Effector memory CD4-positive, alpha-beta T cell (primary cell): ENCODE measurements around the gene SPIN1.
"Not testable (repeated sequence)": the region's sequence is repeated elsewhere in the genome, so short reads cannot be mapped to it uniquely, and the experiment has no call there.

Source experiments
- DNase-seq, 3 donors: peaks; one replicate each; pipeline ENCODE4 v3.0.0-alpha.2; 2020
- H3K27ac ChIP-seq: 2 replicates; pipeline ENCODE4 v1.7.0; 2013; ENCODE audit warnings: mild to moderate bottlenecking, low read length, moderate library complexity; ENCODE audit not compliant: insufficient read depth, poor library complexity, severe bottlenecking
- H3K27me3 ChIP-seq: replicated peaks from 2 replicates; pipeline ENCODE4 v1.7.0; 2013; ENCODE audit warnings: mild to moderate bottlenecking, low read length; ENCODE audit not compliant: insufficient read depth, control insufficient read depth, poor library complexity, severe bottlenecking
- H3K36me3 ChIP-seq: 2 replicates; pipeline ENCODE4 v1.7.0; 2013; ENCODE audit warnings: mild to moderate bottlenecking, low read length, moderate library complexity; ENCODE audit not compliant: control insufficient read depth, insufficient read depth
- H3K4me1 ChIP-seq: 2 replicates; pipeline ENCODE4 v1.7.0; 2013; ENCODE audit warnings: low read length, mild to moderate bottlenecking; ENCODE audit not compliant: control insufficient read depth, insufficient read depth, poor library complexity, severe bottlenecking
- H3K4me3 ChIP-seq: 2 replicates; pipeline ENCODE4 v1.7.0; 2013; ENCODE audit warnings: low read length, low read depth, mild to moderate bottlenecking; ENCODE audit not compliant: insufficient read depth, poor library complexity, severe bottlenecking
- H3K9me3 ChIP-seq: 2 replicates; pipeline ENCODE4 v1.7.0; 2013; ENCODE audit warnings: mild to moderate bottlenecking, low read length, moderate library complexity; ENCODE audit not compliant: control insufficient read depth

The SPIN1 gene

DNA sequence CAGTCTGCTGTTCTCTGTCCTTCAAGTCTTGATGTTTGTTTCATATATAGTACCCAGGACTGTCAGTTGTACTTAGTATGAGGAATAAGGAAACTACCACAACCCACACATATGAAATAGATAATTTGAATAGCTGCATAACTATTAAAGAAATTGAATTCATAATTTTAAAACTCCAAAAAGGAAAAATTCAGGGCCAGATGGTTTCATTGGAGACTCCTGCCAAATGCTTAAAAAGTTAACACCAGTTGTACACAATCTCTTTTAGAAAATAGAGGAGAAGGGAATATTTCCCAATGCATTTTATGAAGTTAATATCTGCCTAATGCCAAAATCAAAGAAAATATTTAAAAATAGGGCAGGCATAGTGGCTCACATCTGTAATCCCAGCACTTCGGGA lies 24.6 kb upstream of the SPIN1 start:
- DNase-seq = no peak
- no peaks in the 10 kb centered on the region for H3K4me1 ChIP-seq

DNA sequence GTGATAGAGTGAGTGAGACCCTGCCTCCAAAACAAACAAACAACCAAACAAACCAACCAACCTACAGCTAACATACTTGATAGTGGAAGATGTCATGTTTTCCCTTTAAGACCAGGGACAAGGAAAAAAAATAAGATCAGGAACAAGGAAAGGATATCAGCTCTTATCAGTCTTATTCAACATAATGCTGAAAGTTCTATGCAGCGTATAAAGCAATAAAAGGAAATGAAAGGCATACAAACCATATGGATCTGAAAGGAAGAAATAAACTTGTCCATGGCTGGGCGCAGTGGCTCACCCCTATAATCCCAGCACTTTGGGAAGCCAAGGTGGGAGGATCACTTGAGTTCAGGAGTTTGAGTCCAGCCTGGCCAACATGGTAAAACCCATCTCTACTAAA lies 23.5 kb upstream of the SPIN1 start:
- H3K4me3 ChIP-seq = no peak overlapping the region
- H3K4me1 ChIP-seq = no peaks in the 10 kb centered on the region
- H3K36me3 ChIP-seq = no peaks in the 10 kb centered on the region
- DNase-seq = no peak
- H3K27me3 ChIP-seq = no peaks in the 10 kb centered on the region
- no peaks in the 10 kb centered on the region for H3K9me3 ChIP-seq
- no peak overlapping the region for H3K27ac ChIP-seq

More for the DNA sequence above, 24.6 kb upstream of the SPIN1 start:
- no peaks in the 10 kb centered on the region for H3K36me3 ChIP-seq
- no peaks in the 10 kb centered on the region for H3K9me3 ChIP-seq
- no peaks in the 10 kb centered on the region for H3K27me3 ChIP-seq
- no peak overlapping the region for H3K4me3 ChIP-seq
- H3K27ac ChIP-seq = no peak overlapping the region

DNA sequence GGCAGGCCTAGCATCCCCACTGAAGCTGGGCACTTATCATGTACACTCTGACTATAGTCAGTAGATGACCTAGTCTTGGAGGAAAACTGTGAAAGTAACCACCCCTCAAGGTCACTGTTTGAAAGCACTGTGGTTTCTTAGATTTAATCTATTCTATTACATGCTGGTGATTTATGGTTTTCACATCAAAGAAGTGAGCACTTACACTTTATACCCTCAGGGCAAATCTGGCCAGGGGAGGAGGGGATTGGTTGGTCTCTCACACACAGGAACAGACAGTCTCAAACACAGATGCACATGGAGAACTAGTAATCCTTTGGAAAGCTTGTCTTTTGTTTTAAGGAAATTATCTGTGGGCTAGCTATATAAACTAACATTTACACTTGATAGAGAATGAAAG lies 17.9 kb upstream of the SPIN1 start:
- DNase-seq = no peak
- Histone ChIP-seq H3K27ac (no peak overlapping the region), H3K36me3 (no peaks in the 10 kb centered on the region), H3K4me1 (no peaks in the 10 kb centered on the region), H3K9me3 (no peaks in the 10 kb centered on the region), H3K4me3 (no peak overlapping the region), H3K27me3 (no peaks in the 10 kb centered on the region)

DNA sequence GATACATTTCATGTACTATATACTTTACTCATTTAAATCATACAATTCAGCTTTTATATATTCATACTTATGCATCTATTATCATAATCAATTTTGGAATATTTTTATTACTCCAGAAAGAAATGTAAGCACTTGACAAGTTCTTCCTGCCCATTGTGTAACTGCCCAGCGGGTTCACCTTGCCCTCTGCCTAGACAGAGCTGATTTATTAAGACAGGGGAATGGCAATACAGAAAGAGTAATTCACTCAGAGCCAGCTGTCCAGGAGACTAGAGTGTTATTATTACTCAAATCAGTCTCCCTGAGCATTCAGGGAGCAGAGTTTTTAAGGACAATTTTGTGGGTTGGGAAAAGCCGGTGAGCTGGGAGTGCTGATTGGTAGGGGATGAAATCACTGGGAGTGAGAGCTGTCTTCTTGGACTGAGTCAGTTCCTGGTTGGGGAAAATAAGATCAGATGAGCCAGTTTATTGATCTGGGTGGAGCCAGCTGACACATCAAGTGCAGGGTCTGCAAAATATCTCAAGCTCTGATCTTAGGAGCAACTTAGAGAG lies 16.1 kb upstream of the SPIN1 start:
- DNase-seq = no peak
- H3K9me3 ChIP-seq = no peaks in the 10 kb centered on the region
- no peaks in the 10 kb centered on the region for H3K27me3 ChIP-seq
- no peaks in the 10 kb centered on the region for H3K36me3 ChIP-seq
- H3K27ac ChIP-seq = no peak overlapping the region
- no peak overlapping the region for H3K4me3 ChIP-seq
- H3K4me1 ChIP-seq = no peaks in the 10 kb centered on the region

DNA sequence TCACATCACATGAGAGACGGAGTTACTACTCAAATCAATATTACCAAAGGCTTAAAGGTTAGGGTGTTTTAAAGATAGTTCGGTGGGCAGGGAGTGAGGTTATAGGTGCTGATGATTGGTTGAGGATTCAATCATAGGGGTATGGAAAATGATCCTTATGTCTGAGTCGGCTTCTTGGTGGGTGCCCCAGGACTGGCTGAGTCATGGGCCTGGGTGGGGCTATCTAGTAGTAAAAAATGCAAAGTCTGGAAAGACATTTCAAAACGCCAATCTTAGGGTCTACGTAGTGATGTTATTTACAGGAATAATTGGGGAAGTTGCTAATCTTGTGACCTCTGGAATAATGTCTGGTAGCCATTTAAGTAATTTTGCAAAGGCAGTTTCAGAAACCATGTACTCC lies 15.2 kb upstream of the SPIN1 start:
- H3K27ac ChIP-seq = no peak overlapping the region
- DNase-seq = no peak
- no peaks in the 10 kb centered on the region for H3K27me3 ChIP-seq
- no peaks in the 10 kb centered on the region for H3K4me1 ChIP-seq
- no peak overlapping the region for H3K4me3 ChIP-seq
- no peaks in the 10 kb centered on the region for H3K36me3 ChIP-seq
- H3K9me3 ChIP-seq = no peaks in the 10 kb centered on the region

DNA sequence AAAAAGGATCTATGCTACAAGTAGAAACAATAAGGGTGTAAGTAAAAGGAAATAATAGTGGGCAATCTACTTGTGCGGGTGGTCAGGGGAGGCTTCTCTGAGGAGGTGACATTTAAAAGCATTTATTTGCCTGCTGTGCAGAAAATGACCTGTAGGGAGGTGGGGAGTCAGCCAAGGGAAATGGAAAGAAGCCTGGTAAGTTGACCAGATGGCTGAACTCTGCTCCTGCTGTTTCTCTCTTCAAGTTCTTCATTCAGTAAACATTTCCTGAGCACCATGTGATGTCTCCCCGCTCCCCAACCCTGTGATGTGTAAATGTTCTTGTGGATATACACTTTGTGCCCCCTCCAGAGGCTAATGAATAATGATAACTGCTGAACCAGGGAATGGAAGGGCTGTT lies 9.9 kb upstream of the SPIN1 start:
- Histone ChIP-seq H3K4me1 (no peaks in the 10 kb centered on the region), H3K27ac (no peak overlapping the region), H3K27me3 (no peaks in the 10 kb centered on the region), H3K9me3 (no peaks in the 10 kb centered on the region), H3K4me3 (no peak overlapping the region), H3K36me3 (no peaks in the 10 kb centered on the region)
- no peak for DNase-seq

DNA sequence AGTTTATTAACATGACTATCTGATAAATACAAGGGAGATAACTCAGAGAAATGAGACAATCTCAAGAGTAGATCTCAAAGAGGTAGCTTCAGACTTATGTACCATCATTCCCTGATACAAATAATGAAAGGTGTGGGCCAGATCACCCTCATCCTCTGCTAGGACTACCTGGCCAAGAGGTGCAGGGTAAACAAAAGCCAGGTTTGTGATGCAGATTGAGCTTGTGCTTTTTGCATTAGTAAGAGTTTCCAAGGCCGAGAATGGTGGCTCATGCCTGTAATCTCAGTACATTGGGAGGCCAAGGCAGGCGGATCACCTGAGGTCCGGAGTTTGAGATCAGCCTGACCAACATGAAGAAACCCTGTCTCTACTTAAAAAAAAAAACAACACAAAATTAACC lies 8.9 kb upstream of the SPIN1 start:
- Histone ChIP-seq H3K27ac (no peak overlapping the region), H3K9me3 (no peaks in the 10 kb centered on the region), H3K4me1 (no peaks in the 10 kb centered on the region), H3K27me3 (no peaks in the 10 kb centered on the region), H3K4me3 (no peak overlapping the region), H3K36me3 (no peaks in the 10 kb centered on the region)
- DNase-seq = no peak

DNA sequence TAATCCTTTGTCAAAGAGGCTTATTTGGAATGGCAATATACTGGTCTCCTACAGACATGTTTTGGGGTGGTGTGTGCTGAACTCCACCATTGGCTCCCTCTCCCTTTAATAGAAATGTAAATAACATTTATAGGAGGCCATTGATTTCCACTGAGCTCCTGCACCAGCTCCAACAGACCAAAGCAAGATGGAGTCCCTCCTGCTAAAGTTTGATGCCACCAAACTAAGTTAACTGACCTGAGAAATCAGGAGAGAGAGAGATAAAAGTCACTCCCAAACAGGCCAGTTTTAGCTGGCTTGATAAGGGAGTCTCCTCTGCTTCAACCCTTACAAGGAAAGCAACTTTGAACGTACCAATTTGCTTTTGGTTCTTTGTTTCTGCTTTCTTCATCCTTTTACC lies 8.1 kb upstream of the SPIN1 start:
- Histone ChIP-seq H3K27me3 (no peaks in the 10 kb centered on the region), H3K27ac (no peak overlapping the region), H3K36me3 (no peaks in the 10 kb centered on the region), H3K4me3 (no peak overlapping the region), H3K4me1 (no peaks in the 10 kb centered on the region), H3K9me3 (no peaks in the 10 kb centered on the region)
- DNase-seq = no peak

DNA sequence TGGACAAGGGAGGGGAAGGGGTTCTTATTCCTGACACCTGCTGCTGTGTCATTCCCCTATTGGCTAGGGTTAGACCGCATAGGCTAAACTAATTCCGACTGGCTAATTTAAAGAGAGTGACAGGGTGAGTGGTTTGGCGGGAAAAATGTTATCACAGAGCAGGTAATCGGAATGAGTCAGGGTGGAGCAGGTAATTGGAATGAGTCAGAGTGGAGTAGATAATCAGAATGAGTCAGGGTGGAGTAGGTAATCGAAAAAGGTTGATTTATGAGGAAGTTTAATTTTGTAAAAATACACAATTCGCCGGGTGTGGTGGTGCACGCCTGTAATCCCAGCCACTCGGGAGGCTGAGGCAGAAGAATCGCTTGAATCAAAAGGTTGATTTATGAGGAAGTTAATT lies 6.9 kb upstream of the SPIN1 start:
- not testable (repeated sequence) for DNase-seq, H3K4me1 ChIP-seq, H3K9me3 ChIP-seq, H3K27me3 ChIP-seq, H3K27ac ChIP-seq, H3K36me3 ChIP-seq, H3K4me3 ChIP-seq

DNA sequence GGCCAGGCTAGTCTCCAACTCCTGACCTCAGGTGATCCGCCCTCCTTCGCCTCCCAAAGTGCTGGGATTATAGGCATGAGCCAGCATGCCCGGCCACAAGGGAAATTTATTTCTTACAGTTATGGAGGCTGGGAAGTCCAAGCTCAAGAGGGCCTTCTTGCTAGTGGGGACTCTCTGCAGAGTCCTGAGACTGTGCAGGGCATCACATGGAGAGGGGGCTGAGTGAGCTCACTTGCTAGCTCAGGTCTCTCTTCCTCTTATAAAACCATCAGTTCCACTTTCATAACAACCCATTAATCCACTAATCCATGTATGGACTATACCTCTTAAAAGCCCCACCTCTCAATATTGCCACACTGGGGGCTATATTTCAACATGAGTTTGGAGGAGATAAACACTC lies 5.1 kb upstream of the SPIN1 start:
- DNase-seq = no peak
- Histone ChIP-seq H3K9me3 (no peaks in the 10 kb centered on the region), H3K27ac (no peak overlapping the region)

DNA sequence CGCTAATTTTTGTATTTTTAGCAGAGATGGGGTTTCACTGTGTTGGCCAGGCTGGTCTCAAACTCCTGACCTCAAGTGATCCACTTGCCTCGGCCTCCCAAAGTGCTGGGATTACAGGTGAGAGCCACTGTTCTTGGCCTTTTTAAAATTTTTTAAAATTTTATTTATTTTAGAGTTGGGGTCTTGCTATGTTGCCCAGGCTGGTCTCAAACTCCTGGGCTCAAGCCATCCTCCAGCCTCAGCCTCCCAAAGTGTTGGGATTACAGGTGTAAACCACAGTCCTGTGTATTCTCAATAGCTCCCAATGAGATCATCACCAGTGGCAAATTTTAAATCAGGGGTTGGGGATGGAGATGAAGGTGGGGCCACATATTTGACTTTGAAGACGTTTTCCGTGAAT lies 2.1 kb upstream of the SPIN1 start:
- not testable (repeated sequence) for H3K27ac ChIP-seq, H3K4me3 ChIP-seq, H3K36me3 ChIP-seq, H3K4me1 ChIP-seq, DNase-seq, H3K27me3 ChIP-seq, H3K9me3 ChIP-seq

More for the DNA sequence above, 5.1 kb upstream of the SPIN1 start:
- H3K4me1 ChIP-seq = peaks cover 9% of the 10 kb centered on the region
- no peaks in the 10 kb centered on the region for H3K36me3 ChIP-seq
- H3K27me3 ChIP-seq = no peaks in the 10 kb centered on the region
- no peak overlapping the region for H3K4me3 ChIP-seq
